Renal pelvis (tissue), 4 donors: ENCODE results near the gene CYBB. TPM values are rescaled to one million over a fixed set of nuclear protein-coding genes. Genes with fewer than 3 reads are reported as not detected.

Experiments used
- DNase-seq: peaks from one replicate; pipeline ENCODE4 v3.0.0-alpha.2; 2013
- polyA plus RNA-seq, 3 donors: library from polyadenylated mRNA; unstranded; fragments of 120-200 nt; gene quantifications; one replicate each; pipeline ENCODE4 v1.2.1, GENCODE V29; 2013; ENCODE audit not compliant: insufficient read length in 3 of 3

Gene CYBB
- polyA plus RNA-seq, 3 donors: 8.8 to 13.6 (median 10.5) TPM

GRCh38 chrX:37829721-37830120, 49.9 kb downstream of the CYBB start:
- no peak for DNase-seq

GRCh38 chrX:37830371-37830770, 50.5 kb downstream of the CYBB start:
- DNase-seq: no peak

- DNase-seq: no peak
Measured at GRCh38 chrX:37834937-37835336, 55.1 kb downstream of the CYBB start.

GRCh38 chrX:37840931-37841330, 61.1 kb downstream of the CYBB start:
- DNase-seq: no peak

- no peak for DNase-seq
Measured at GRCh38 chrX:37844622-37845021, 64.8 kb downstream of the CYBB start.

- DNase-seq: no peak
Measured at GRCh38 chrX:37846141-37846540, 66.3 kb downstream of the CYBB start.

- DNase-seq: no peak
Measured at GRCh38 chrX:37846558-37846933, 66.7 kb downstream of the CYBB start.

GRCh38 chrX:37846934-37847732, 67.3 kb downstream of the CYBB start, which contains the start of gene DYNLT3:
Gene DYNLT3 (minus strand): TSS chrX:37847571. CDS start chrX:37847510, 61 bp downstream.
- DNase-seq: peak; percentile 70

GRCh38 chrX:37847733-37848197, 67.9 kb downstream of the CYBB start:
- DNase-seq: no peak

GRCh38 chrX:37854148-37854547, 74.3 kb downstream of the CYBB start:
- no peak for DNase-seq

GRCh38 chrX:37854748-37855147, 74.9 kb downstream of the CYBB start:
- DNase-seq: no peak

- no peak for DNase-seq
Measured at GRCh38 chrX:37860721-37861120, 80.9 kb downstream of the CYBB start.

- no peak for DNase-seq
Measured at GRCh38 chrX:37862851-37863250, 83.0 kb downstream of the CYBB start.

Other genes starting within 250 kb of the CYBB start
- gene LANCL3, start 208.4 kb upstream of the CYBB start, polyA plus RNA-seq: under 1 TPM; 0.09 to 0.23 (median 0.10) TPM
- gene XK, start 94.3 kb upstream of the CYBB start, polyA plus RNA-seq: 1 to 10 TPM in 1 of 3 donors, under 1 TPM in 2; 0.95 to 1.1 (median 0.99) TPM
- gene DYNLT3, start 67.5 kb downstream of the CYBB start, polyA plus RNA-seq: 10 to 100 TPM; 31.7 to 34.7 (median 32.1) TPM
- gene SYTL5, start 226.5 kb downstream of the CYBB start, polyA plus RNA-seq: 1 to 10 TPM; 2.3 to 3.3 (median 2.3) TPM